ENCODE data around the gene DNTT. TPM values are rescaled to one million over a fixed set of nuclear protein-coding genes. Genes with fewer than 3 reads are reported as not detected.

The DNTT gene
- total and polyA plus RNA-seq, 2 of the 13 experiments (the other 11 are each of a cell fraction or from before 2014, with no cell fraction given), result not detected

GRCh38 chr10:96374985-96375830 is 71.0 kb downstream of the DNTT start (continued):
- TF ChIP-seq ZGPAT (CRISPR knock-in tag; IDR thresholded peaks at IDR 0.05) (peak; percentile 47; the same call in 1 of the 2 replicates), ZNF512 (CRISPR knock-in tag; IDR thresholded peaks at IDR 0.05) (no peak), ZNF672 (CRISPR knock-in tag; IDR thresholded peaks at IDR 0.05) (no peak), SMYD3 (CRISPR knock-in tag; IDR thresholded peaks at IDR 0.05) (no peak), RAD51 (IDR thresholded peaks at IDR 0.05; ENCODE audit: borderline replicate concordance) (no peak), IRF9 (CRISPR knock-in tag; IDR thresholded peaks at IDR 0.05; ENCODE audit: borderline replicate concordance) (peak; percentile 78; the same call in 1 of the 2 replicates), SAP130 (CRISPR knock-in tag; IDR thresholded peaks at IDR 0.05; ENCODE audit: low read depth) (peak; percentile 41), CENPX (CRISPR knock-in tag; IDR thresholded peaks at IDR 0.05) (no peak), E2F1 (CRISPR knock-in tag; IDR thresholded peaks at IDR 0.05) (no peak), MTA1 (CRISPR knock-in tag; IDR thresholded peaks at IDR 0.05; ENCODE audit: borderline replicate concordance) (0 out of 2 replicates have a peak, but pooled peaks have one; percentile 22), NFIC (IDR thresholded peaks at IDR 0.05; ENCODE audit: low read length) (no peak), XBP1 (CRISPR knock-in tag; IDR thresholded peaks at IDR 0.05) (no peak), ARNTL (CRISPR knock-in tag; IDR thresholded peaks at IDR 0.05) (no peak), ZNF543 (CRISPR knock-in tag; IDR thresholded peaks at IDR 0.05) (no peak), ZNF367 (CRISPR knock-in tag; IDR thresholded peaks at IDR 0.05; ENCODE audit: borderline replicate concordance) (no peak), MYNN (CRISPR knock-in tag; IDR thresholded peaks at IDR 0.05; ENCODE audit: low read depth) (no peak), THAP8 (CRISPR knock-in tag; IDR thresholded peaks at IDR 0.05; ENCODE audit: borderline replicate concordance) (no peak), KLF6 (CRISPR knock-in tag; IDR thresholded peaks at IDR 0.05) (0 out of 2 replicates have a peak, but pooled peaks have one; percentile 39), KDM1A (CRISPR knock-in tag; IDR thresholded peaks at IDR 0.05) (no peak), CAMTA2 (CRISPR knock-in tag; IDR thresholded peaks at IDR 0.05; ENCODE audit: borderline replicate concordance) (no peak), NFKB2 (CRISPR knock-in tag; IDR thresholded peaks at IDR 0.05; ENCODE audit: borderline replicate concordance) (no peak), NR0B2 (CRISPR knock-in tag; IDR thresholded peaks at IDR 0.05) (no peak)
